K562 (cell line): ENCODE results near the gene TNPO2. TPM values are rescaled to one million over a fixed set of nuclear protein-coding genes. Genes with fewer than 3 reads are reported as not detected.

Experiments
- AFF1 ChIP-seq, 2 experiments: fragments of 450-650 bp; IDR thresholded peaks; 2 replicates each; pipeline ENCODE4 v1.6.1; 2018; ENCODE audit warnings: mild to moderate bottlenecking in 2 of 2, low read depth in 1 of 2; ENCODE audit not compliant: partially characterized antibody in 2 of 2
- BRF2 ChIP-seq: IDR thresholded peaks from 3 replicates; pipeline ENCODE4 v1.6.1; 2011; ENCODE audit warnings: borderline replicate concordance, mild to moderate bottlenecking; ENCODE audit not compliant: insufficient read length, insufficient read depth
- HDAC6 ChIP-seq: IDR thresholded peaks from 2 replicates; pipeline ENCODE4 v1.6.1; 2012; ENCODE audit warnings: low read depth, mild to moderate bottlenecking, control low read depth, inconsistent platforms, low read length, moderate library complexity
- HDAC8 ChIP-seq: fragments of 450-650 bp; IDR thresholded peaks from 2 replicates; pipeline ENCODE4 v1.6.1; 2016; ENCODE audit warnings: mild to moderate bottlenecking, missing genetic modification characterization, moderate library complexity, missing compliant biosample characterization
- JUNB ChIP-seq: fragments of 450-650 bp; formaldehyde crosslinking; conservative IDR thresholded peaks from 2 replicates; pipeline ENCODE4 v1.4.0; 2020; ENCODE audit warnings: mild to moderate bottlenecking
- ZBTB49 ChIP-seq: sonication (generic); formaldehyde crosslinking; IDR thresholded peaks from 2 replicates; pipeline ENCODE4 v1.8.0; 2022; ENCODE audit warnings: missing genetic modification reagents, mild to moderate bottlenecking, borderline replicate concordance
- ZC3H11A ChIP-seq: IDR thresholded peaks from 2 replicates; pipeline ENCODE4 v1.6.1; 2012; ENCODE audit warnings: low read depth, low read length, improper control_type of control experiment
- ZNF639 ChIP-seq, 2 experiments: fragments of 200-800 bp in 1 of 2; sonication (Bioruptor generic) in 1 of 2; sonication (generic) in 1 of 2; formaldehyde crosslinking in 1 of 2; IDR thresholded peaks in 1 of 2; conservative IDR thresholded peaks in 1 of 2; 2 replicates each; pipeline versions ENCODE4 v1.5.0 to v1.6.1; 2016 to 2020; ENCODE audit warnings: missing compliant biosample characterization in 1 of 2, missing genetic modification characterization in 1 of 2, missing genetic modification reagents in 1 of 2
- ZNF740 ChIP-seq, 3 experiments: fragments of 200-800 bp in 1 of 3; sonication (Bioruptor generic) in 1 of 3; sonication (generic) in 1 of 3; formaldehyde crosslinking in 1 of 3; IDR thresholded peaks; 2 replicates each; pipeline versions ENCODE4 v1.6.1 to v1.8.0; 2016 to 2022; ENCODE audit warnings: mild to moderate bottlenecking in 2 of 3, missing compliant biosample characterization in 2 of 3, missing genetic modification characterization in 2 of 3, missing genetic modification reagents in 1 of 3
- ZNF77 ChIP-seq: fragments of 250-450 bp; sonication (Bioruptor Pico); IDR thresholded peaks from 2 replicates; pipeline ENCODE4 v1.5.0; 2020
- polyA plus RNA-seq, 8 experiments: library from polyadenylated mRNA; depleted of rRNA in 4 of 8; stranded (reverse) in 5 of 8; unstranded in 3 of 8; fragments of >200 nt; fragmentation: Nextera tagmentation in 2 of 8; fragmentation: Illumina TruSeq in 1 of 8; extraction: Ambion mirVana in 2 of 8; extraction: Trizol in 1 of 8; gene quantifications; 2 replicates each; pipeline versions ENCODE4 v1.2.1 to v1.2.3, GENCODE V29; 2011 to 2014; ENCODE audit warnings: inconsistent platforms in 1 of 8, missing spikeins in 1 of 8
- total RNA-seq, 7 experiments: library from RNA; depleted of rRNA in 6 of 7; stranded (reverse); fragments of >200 nt in 6 of 7; fragmentation: Illumina TruSeq in 2 of 7; extraction: Trizol in 2 of 7; gene quantifications; 2 replicates each; pipeline versions ENCODE4 v1.2.1 to v1.2.3, GENCODE V29; 2011 to 2021; ENCODE audit warnings: low replicate concordance in 1 of 7
- TF ChIP-seq, protein P1 (sequence below): fragments of 450-650 bp; IDR thresholded peaks from 2 replicates; pipeline ENCODE4 v1.6.1; 2016; ENCODE audit warnings: mild to moderate bottlenecking

The TNPO2 gene
- total and polyA plus RNA-seq, 9 of the 15 experiments (the other 6 are each of a cell fraction or from before 2014, with no cell fraction given): 6.0 to 126 (median 53.8) TPM

GRCh38 chr19:12669270-12670158 lies 54.2 kb downstream of the TNPO2 start (continued):
- TF ChIP-seq, protein P1, sequence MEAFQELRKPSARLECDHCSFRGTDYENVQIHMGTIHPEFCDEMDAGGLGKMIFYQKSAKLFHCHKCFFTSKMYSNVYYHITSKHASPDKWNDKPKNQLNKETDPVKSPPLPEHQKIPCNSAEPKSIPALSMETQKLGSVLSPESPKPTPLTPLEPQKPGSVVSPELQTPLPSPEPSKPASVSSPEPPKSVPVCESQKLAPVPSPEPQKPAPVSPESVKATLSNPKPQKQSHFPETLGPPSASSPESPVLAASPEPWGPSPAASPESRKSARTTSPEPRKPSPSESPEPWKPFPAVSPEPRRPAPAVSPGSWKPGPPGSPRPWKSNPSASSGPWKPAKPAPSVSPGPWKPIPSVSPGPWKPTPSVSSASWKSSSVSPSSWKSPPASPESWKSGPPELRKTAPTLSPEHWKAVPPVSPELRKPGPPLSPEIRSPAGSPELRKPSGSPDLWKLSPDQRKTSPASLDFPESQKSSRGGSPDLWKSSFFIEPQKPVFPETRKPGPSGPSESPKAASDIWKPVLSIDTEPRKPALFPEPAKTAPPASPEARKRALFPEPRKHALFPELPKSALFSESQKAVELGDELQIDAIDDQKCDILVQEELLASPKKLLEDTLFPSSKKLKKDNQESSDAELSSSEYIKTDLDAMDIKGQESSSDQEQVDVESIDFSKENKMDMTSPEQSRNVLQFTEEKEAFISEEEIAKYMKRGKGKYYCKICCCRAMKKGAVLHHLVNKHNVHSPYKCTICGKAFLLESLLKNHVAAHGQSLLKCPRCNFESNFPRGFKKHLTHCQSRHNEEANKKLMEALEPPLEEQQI: no peak; the same call in 1 of the 2 replicates
- TF ChIP-seq BRF2: no peak
- no peak for TF ChIP-seq ZNF77 (CRISPR knock-in tag)
- TF ChIP-seq AFF1 (IDR thresholded peaks at IDR 0.05; ENCODE audit: low read depth in 1 of 2, partially characterized antibody in 2 of 2): peak; percentile 45 to 96
- TF ChIP-seq ZNF740 (CRISPR knock-in tag; IDR thresholded peaks at IDR 0.05): no peak
- no peak for TF ChIP-seq ZNF740 (tag; IDR thresholded peaks at IDR 0.05)
- no peak for TF ChIP-seq HDAC8
- no peak for TF ChIP-seq HDAC6
- TF ChIP-seq ZC3H11A: no peak
- TF ChIP-seq ZBTB49 (CRISPR knock-in tag): no peak
- no peak for TF ChIP-seq JUNB (CRISPR knock-in tag)
- peak in 1 of 2 experiments; percentile 73; a peak in 2 of 4 replicates for TF ChIP-seq ZNF639 (CRISPR knock-in tag; conservative IDR thresholded peaks at IDR 0.05 in 1 of 2, IDR thresholded peaks at IDR 0.05 in 1 of 2)
